ENCODE results near the gene CLDN8. TPM values are rescaled to one million over a fixed set of nuclear protein-coding genes. Genes with fewer than 3 reads are reported as not detected.

CLDN8 gene
- total RNA-seq, 2 experiments from 2014 or later = not detected

DNA sequence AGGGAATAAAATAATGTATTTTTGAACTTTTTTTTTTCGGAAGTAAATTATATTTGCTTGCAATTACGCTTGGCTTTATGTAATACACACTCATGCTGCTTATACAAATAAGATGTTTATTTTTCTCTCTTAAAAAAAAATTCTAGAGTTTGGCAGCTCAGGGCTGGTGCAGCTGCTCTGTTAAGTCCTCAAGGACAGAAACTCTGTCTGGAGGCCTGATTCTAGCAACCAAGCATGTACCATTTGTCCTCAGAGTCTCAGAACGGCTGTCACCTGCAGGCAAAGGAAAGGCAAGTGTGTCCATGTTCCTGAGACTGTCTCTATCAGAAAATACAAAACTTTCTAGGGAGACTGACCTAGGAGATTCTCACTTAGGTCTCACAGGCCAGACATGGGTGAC is 26.1 kb downstream of the CLDN8 start:
- H3K4me3 ChIP-seq (ENCODE audit: low read length) = no peak overlapping the region
- H3K27me3 ChIP-seq (ENCODE audit: control insufficient read depth in 1 of 2, insufficient read depth in 2 of 2, low read length in 2 of 2) = no peaks in the 10 kb centered on the region
- Mint-ChIP-seq H3K4me1 (ENCODE audit: low read depth) (no peaks in the 10 kb centered on the region), H3K36me3 (ENCODE audit: low read depth) (no peaks in the 10 kb centered on the region), H3K9me3 (no peaks in the 10 kb centered on the region), H3K27me3 (peaks cover 12% of the 10 kb centered on the region), H3K4me3 (no peak overlapping the region), H3K27ac (no peak overlapping the region)
- ChIA-PET POLR2A (no interaction called here), CTCF (no interaction called here)
- ATAC-seq (ENCODE audit: poor library complexity) (no peak), DNase-seq (no peak)
- H3K27ac ChIP-seq (ENCODE audit: low read depth in 1 of 2, low read length in 2 of 2) = no peak overlapping the region
- H3K4me1 ChIP-seq (ENCODE audit: insufficient read depth, low read length) = no peaks in the 10 kb centered on the region
- no peaks in the 10 kb centered on the region for H3K9me3 ChIP-seq (ENCODE audit: control insufficient read depth in 1 of 2, insufficient read depth in 1 of 2, low read length in 2 of 2)
- H3K36me3 ChIP-seq (ENCODE audit: insufficient read depth, low read length) = no peaks in the 10 kb centered on the region
- no peak for TF ChIP-seq CTCF (IDR thresholded peaks at IDR 0.05)
- intact Hi-C loops (cut with DNase I, micrococcal nuclease) = no loop called here

- ChIA-PET POLR2A (no interaction called here), CTCF (interaction anchor here (0.6 kb wide), 1 partner anchor 42 kb away, joined by 4 read pairs; no protein-coding TSS in a partner anchor)
- H3K27me3 Mint-ChIP-seq = peaks cover 12% of the 10 kb centered on the region
- no peak for TF ChIP-seq CTCF (IDR thresholded peaks at IDR 0.05)
- Histone ChIP-seq H3K9me3 (ENCODE audit: control insufficient read depth in 1 of 2, insufficient read depth in 1 of 2, low read length in 2 of 2) (no peaks in the 10 kb centered on the region), H3K36me3 (ENCODE audit: insufficient read depth, low read length) (no peaks in the 10 kb centered on the region), H3K4me3 (ENCODE audit: low read length) (no peak overlapping the region), H3K27ac (ENCODE audit: low read depth in 1 of 2, low read length in 2 of 2) (no peak overlapping the region), H3K27me3 (ENCODE audit: control insufficient read depth in 1 of 2, insufficient read depth in 2 of 2, low read length in 2 of 2) (no peaks in the 10 kb centered on the region), H3K4me1 (ENCODE audit: insufficient read depth, low read length) (no peaks in the 10 kb centered on the region)
- no peaks in the 10 kb centered on the region for H3K4me1 Mint-ChIP-seq (ENCODE audit: low read depth)
- no peaks in the 10 kb centered on the region for H3K36me3 Mint-ChIP-seq (ENCODE audit: low read depth)
- H3K4me3 Mint-ChIP-seq = no peak overlapping the region
- H3K9me3 Mint-ChIP-seq = no peaks in the 10 kb centered on the region
- no peak overlapping the region for H3K27ac Mint-ChIP-seq
- DNase-seq (no peak), ATAC-seq (ENCODE audit: poor library complexity) (no peak)
- intact Hi-C loops (cut with DNase I, micrococcal nuclease) = no loop called here
Measured at GRCh38 chr21:30186242-30186641, 29.7 kb downstream of the CLDN8 start.

DNA sequence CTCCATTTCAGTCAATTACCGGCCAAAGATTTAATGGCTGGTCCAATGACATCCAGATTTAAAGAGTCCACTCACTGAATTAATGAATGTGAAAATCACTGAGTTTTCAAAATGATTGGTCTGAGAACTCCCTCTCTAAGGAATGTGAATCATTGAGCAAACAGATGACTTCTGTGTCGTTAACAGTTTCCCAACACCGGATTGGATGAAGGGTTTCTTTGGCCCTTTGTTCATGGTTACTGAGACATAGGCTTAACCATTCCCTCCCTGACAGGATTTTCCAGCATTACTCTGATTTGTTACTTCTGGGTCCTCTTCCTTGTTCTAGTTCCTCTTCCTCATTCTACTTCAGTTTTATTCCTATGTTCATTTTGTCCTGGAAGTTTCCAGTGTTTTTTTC is 47.8 kb downstream of the CLDN8 start:
- ATAC-seq (ENCODE audit: poor library complexity) (no peak), DNase-seq (no peak)
- Mint-ChIP-seq H3K9me3 (no peaks in the 10 kb centered on the region), H3K27ac (no peak overlapping the region), H3K36me3 (ENCODE audit: low read depth) (no peaks in the 10 kb centered on the region), H3K4me1 (ENCODE audit: low read depth) (no peaks in the 10 kb centered on the region), H3K4me3 (no peak overlapping the region), H3K27me3 (no peaks in the 10 kb centered on the region)
- H3K9me3 ChIP-seq (ENCODE audit: control insufficient read depth in 1 of 2, insufficient read depth in 1 of 2, low read length in 2 of 2) = no peaks in the 10 kb centered on the region
- POLR2A ChIA-PET = no interaction called here
- CTCF ChIA-PET = no interaction called here
- no peaks in the 10 kb centered on the region for H3K27me3 ChIP-seq (ENCODE audit: control insufficient read depth in 1 of 2, insufficient read depth in 2 of 2, low read length in 2 of 2)
- H3K36me3 ChIP-seq (ENCODE audit: insufficient read depth, low read length) = no peaks in the 10 kb centered on the region
- H3K4me3 ChIP-seq (ENCODE audit: low read length) = no peak overlapping the region
- intact Hi-C loops (cut with DNase I, micrococcal nuclease) = no loop called here
- no peak overlapping the region for H3K27ac ChIP-seq (ENCODE audit: low read depth in 1 of 2, low read length in 2 of 2)
- no peak for TF ChIP-seq CTCF (IDR thresholded peaks at IDR 0.05)
- H3K4me1 ChIP-seq (ENCODE audit: insufficient read depth, low read length) = no peaks in the 10 kb centered on the region
